ENCODE results near the gene OR52N2. TPM values are rescaled to one million over a fixed set of nuclear protein-coding genes. Genes with fewer than 3 reads are reported as not detected.

The OR52N2 gene
- total RNA-seq, 6 experiments from 2014 or later: not detected

DNA sequence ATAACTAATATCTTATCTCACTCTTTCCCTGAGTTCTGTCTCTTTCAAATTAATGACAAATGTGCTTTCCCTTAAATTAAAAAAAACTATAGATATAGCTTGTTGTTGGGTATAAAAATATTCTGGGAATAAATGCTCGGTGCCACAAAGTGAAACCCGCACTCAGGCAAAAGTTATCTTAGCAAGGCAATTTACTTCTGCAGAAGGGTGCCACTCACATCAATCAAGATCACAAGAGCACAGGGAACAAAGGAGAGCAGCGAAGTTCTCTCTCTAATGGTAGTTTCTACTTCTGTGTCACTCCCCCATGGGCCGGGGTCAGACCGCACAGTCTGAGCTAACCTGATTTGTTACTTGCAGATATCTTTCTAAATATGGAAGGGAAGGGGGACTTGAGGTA lies 4.7 kb upstream of the OR52N2 start:
- Mint-ChIP-seq H3K9me3 (no peaks in the 10 kb centered on the region; the same call in 1 of the 2 replicates), H3K27me3 (ENCODE audit: insufficient read depth) (peaks cover 25% of the 10 kb centered on the region), H3K4me1 (ENCODE audit: low read depth) (peaks cover 10% of the 10 kb centered on the region), H3K4me3 (no peak overlapping the region), H3K36me3 (ENCODE audit: low read depth) (no peaks in the 10 kb centered on the region), H3K27ac (no peak overlapping the region)
- DNase-seq: no peak
- TF ChIP-seq, protein P1, sequence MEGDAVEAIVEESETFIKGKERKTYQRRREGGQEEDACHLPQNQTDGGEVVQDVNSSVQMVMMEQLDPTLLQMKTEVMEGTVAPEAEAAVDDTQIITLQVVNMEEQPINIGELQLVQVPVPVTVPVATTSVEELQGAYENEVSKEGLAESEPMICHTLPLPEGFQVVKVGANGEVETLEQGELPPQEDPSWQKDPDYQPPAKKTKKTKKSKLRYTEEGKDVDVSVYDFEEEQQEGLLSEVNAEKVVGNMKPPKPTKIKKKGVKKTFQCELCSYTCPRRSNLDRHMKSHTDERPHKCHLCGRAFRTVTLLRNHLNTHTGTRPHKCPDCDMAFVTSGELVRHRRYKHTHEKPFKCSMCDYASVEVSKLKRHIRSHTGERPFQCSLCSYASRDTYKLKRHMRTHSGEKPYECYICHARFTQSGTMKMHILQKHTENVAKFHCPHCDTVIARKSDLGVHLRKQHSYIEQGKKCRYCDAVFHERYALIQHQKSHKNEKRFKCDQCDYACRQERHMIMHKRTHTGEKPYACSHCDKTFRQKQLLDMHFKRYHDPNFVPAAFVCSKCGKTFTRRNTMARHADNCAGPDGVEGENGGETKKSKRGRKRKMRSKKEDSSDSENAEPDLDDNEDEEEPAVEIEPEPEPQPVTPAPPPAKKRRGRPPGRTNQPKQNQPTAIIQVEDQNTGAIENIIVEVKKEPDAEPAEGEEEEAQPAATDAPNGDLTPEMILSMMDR (IDR thresholded peaks at IDR 0.05): no peak

DNA sequence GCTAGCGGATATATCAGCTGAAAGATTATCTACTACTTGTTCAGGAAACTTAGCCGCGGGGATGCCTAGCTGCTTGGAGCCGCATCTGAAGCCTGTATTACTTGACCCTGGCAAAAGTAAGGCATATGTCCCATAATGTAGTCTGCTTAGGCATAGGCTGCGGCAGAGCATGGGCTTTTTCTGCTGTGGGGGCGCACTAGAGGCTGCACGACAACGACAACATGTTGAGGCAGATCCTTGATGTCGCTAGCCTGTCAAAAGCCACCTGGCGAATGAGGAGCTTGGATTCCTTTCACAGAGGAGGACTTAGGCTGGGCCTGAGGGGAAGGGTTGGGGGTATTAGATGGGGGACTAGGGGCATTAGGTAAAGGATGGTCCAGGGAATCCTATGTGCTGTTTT lies 1.1 kb upstream of the OR52N2 start:
- DNase-seq: no peak
- Mint-ChIP-seq H3K27ac (no peak overlapping the region), H3K27me3 (ENCODE audit: insufficient read depth) (peaks cover 27% of the 10 kb centered on the region), H3K4me3 (no peak overlapping the region; the same call in 1 of the 2 replicates), H3K4me1 (ENCODE audit: low read depth) (peaks cover 16% of the 10 kb centered on the region), H3K9me3 (no peaks in the 10 kb centered on the region; the same call in 1 of the 2 replicates), H3K36me3 (ENCODE audit: low read depth) (no peaks in the 10 kb centered on the region)
- TF ChIP-seq, protein P1 (IDR thresholded peaks at IDR 0.05): no peak

DNA sequence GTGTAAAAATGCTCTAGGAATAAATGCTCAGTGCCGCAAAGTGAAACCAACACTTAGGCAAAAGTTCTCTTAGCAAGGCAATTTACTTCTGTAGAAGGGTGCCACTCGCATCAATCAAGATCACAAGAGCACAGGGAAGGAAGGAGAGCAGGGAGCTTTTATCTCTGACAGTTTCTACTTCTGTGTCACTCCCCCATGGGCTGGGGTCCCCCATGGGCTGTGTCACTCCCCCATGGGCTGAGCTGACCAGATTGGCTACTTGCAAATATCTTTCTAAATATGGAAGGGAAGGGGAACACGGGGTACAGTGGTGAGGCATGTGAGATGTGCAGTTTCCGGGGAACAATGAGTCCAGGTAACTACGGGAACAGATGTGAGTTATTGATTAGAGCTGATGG lies 397 bp downstream of the OR52N2 start:
- DNase-seq: no peak
- peaks cover 16% of the 10 kb centered on the region for H3K4me1 Mint-ChIP-seq (ENCODE audit: low read depth)
- H3K9me3 Mint-ChIP-seq: no peaks in the 10 kb centered on the region; the same call in 1 of the 2 replicates
- H3K27me3 Mint-ChIP-seq (ENCODE audit: insufficient read depth): peaks cover 20% of the 10 kb centered on the region
- H3K4me3 Mint-ChIP-seq: peak overlapping the region; percentile 91
- no peaks in the 10 kb centered on the region for H3K36me3 Mint-ChIP-seq (ENCODE audit: low read depth)
- H3K27ac Mint-ChIP-seq: no peak overlapping the region; the same call in 1 of the 2 replicates
- TF ChIP-seq, protein P1 (IDR thresholded peaks at IDR 0.05): no peak

DNA sequence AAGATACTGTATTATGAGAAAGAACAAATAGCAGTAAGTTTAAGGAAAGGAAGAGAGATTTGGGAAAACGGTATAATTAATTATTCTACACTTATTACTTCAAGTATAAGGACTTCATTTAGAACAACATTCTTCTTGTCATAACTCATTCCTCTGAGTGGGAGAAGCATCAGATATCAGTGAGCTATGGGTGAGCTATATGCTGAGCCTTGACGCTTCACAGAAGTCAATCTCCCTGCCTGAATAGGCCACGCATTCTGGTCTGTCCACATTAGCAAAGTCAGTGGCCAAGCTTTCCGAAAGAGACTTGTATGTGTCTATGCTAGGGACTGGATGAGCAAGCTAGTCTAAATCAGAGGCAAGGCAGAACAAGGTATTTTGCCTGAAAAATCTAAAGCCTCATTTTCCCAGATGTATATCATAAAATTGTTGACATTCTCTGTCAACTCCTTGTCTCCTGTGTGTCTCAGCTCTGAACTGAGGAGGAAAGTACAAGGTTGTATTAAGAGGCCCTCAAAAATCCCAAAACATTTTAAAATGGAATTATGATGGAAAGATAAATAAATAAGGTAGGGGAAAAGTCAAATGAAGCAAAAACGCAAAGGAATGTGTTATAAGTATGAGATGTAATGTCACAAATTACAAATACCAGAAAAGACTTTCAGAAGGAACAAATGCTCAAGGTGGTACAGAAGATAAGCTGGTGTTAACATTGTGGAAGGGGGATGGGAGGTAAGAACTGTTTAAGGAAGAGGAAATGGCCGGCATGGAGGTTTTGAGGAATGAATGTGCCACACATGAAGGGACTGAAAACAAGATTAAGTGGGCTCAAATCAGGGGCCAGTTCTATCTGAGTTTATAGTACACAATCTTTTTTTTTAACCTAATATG lies 1.4 kb downstream of the OR52N2 start:
- TF ChIP-seq, protein P1 (IDR thresholded peaks at IDR 0.05): no peak
- Mint-ChIP-seq H3K4me1 (ENCODE audit: low read depth) (peaks cover 16% of the 10 kb centered on the region), H3K27me3 (ENCODE audit: insufficient read depth) (peaks cover 16% of the 10 kb centered on the region), H3K27ac (no peak overlapping the region), H3K4me3 (no peak overlapping the region), H3K36me3 (ENCODE audit: low read depth) (no peaks in the 10 kb centered on the region), H3K9me3 (no peaks in the 10 kb centered on the region)
- no peak for DNase-seq

DNA sequence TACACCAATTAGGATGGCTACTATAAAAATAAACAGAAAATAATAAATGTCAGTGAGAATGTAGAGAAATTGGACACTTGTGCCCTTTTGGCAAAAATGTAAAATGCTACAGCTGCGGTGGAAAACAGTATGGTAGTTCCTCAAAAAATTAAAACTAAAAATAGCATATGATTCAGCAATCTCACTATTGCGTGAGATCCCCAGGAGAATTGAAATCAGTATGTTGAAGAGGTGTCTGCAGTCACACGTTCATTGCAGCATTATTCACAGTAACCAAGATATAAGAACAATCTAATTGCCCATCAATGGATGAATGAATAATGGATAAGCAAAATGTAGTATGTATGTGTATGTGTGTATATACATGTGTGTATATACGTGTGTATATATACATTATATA lies 6.8 kb downstream of the OR52N2 start:
- Mint-ChIP-seq H3K27ac (no peak overlapping the region), H3K36me3 (ENCODE audit: low read depth) (no peaks in the 10 kb centered on the region), H3K9me3 (no peaks in the 10 kb centered on the region), H3K27me3 (ENCODE audit: insufficient read depth) (peaks cover 2% of the 10 kb centered on the region; the same call in 1 of the 2 replicates), H3K4me1 (ENCODE audit: low read depth) (0 out of 2 replicates have a peak, but pooled peaks cover 4% of the 10 kb centered on the region), H3K4me3 (no peak overlapping the region)
- TF ChIP-seq, protein P1 (IDR thresholded peaks at IDR 0.05): no peak
- DNase-seq: no peak

All from HFFc6 (cell line).